Mucosa of descending colon (tissue), 3 donors: ENCODE measurements around the gene RTF2. TPM values are rescaled to one million over a fixed set of nuclear protein-coding genes. Genes with fewer than 3 reads are reported as not detected.

Source experiments
- ATAC-seq: fragments of 200-7000 bp; cut with Tn5 transposase; one replicate; pipeline ENCODE4 v1.9.1; 2020; ENCODE audit warnings: mild to moderate bottlenecking, moderate library complexity
- DNase-seq, 3 donors: peaks; one replicate each; pipeline ENCODE4 v3.0.0-alpha.2; 2020
- H3K36me3 ChIP-seq: fragments of 200-600 bp; one replicate; pipeline ENCODE4 v1.8.0; 2021; ENCODE audit warnings: low read depth, mild to moderate bottlenecking
- H3K4me1 ChIP-seq: fragments of 200-600 bp; one replicate; pipeline ENCODE4 v1.8.0; 2021; ENCODE audit warnings: low read depth, mild to moderate bottlenecking
- H3K4me3 ChIP-seq: fragments of 200-600 bp; one replicate; pipeline ENCODE4 v1.8.0; 2021; ENCODE audit warnings: mild to moderate bottlenecking
- H3K9me3 ChIP-seq: fragments of 200-600 bp; one replicate; pipeline ENCODE4 v1.8.0; 2021; ENCODE audit warnings: mild to moderate bottlenecking
- intact Hi-C, 2 donors: fragments of 100-400 bp; cut with DNase I in 1 of 2; cut with micrococcal nuclease in 1 of 2; formaldehyde crosslinking; loops; one replicate each; pipeline versions ENCODE4 v1.11.0 to v1.11.1; 2022; cut with DNase I, micrococcal nuclease
- total RNA-seq, 3 donors: library from RNA; stranded (reverse); fragmentation: NEBNext Ultra II Directional in 2 of 3; extraction: Animal tissue kit (Norgen Biotek cat#: 25700) in 2 of 3; gene quantifications; one replicate each; pipeline versions ENCODE4 v1.2.1 to v1.2.4, GENCODE V29; 2021 to 2023
- TF ChIP-seq, protein P1 (sequence below): fragments of 200-600 bp; IDR thresholded peaks from one replicate; pipeline ENCODE4 v1.8.0; 2022; ENCODE audit warnings: antibody characterized with exemption, mild to moderate bottlenecking
- donor health status: DM: no; HTN: no; CAD: no; lungs with moderate emphysema.
- donor health status: DM: no; HTN: no; CAD: no.
- donor health status: DM: no; HTN: yes; CAD: no.

The RTF2 gene
- total RNA-seq, 3 donors from 2014 or later = 74.5 to 87.0 (median 76.4) TPM

DNA sequence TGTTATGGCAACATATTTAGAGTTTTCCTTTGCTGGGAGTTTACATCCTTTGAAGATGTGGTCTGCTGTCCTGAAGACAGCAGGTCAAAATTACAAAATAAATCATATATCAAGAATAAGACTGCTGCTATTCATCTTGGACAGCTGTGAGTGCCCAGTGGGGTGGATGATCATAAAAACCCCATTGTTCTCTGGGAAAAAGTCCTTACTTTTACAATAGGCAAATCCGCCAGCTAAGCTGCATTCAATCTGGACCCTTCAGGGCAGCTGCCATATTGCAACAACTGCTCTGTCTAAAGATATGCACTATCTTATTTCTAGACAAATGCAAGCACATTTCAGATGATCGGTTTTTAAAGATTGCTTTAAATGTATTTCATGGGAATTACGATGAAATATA, 37.0 kb upstream of the RTF2 start:
- no peaks in the 10 kb centered on the region for H3K4me1 ChIP-seq
- ATAC-seq = no peak
- H3K9me3 ChIP-seq = no peaks in the 10 kb centered on the region
- no peak overlapping the region for H3K4me3 ChIP-seq
- TF ChIP-seq, protein P1, sequence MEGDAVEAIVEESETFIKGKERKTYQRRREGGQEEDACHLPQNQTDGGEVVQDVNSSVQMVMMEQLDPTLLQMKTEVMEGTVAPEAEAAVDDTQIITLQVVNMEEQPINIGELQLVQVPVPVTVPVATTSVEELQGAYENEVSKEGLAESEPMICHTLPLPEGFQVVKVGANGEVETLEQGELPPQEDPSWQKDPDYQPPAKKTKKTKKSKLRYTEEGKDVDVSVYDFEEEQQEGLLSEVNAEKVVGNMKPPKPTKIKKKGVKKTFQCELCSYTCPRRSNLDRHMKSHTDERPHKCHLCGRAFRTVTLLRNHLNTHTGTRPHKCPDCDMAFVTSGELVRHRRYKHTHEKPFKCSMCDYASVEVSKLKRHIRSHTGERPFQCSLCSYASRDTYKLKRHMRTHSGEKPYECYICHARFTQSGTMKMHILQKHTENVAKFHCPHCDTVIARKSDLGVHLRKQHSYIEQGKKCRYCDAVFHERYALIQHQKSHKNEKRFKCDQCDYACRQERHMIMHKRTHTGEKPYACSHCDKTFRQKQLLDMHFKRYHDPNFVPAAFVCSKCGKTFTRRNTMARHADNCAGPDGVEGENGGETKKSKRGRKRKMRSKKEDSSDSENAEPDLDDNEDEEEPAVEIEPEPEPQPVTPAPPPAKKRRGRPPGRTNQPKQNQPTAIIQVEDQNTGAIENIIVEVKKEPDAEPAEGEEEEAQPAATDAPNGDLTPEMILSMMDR = no peak
- intact Hi-C loops = no loop called here
- DNase-seq = no peak
- H3K36me3 ChIP-seq = no peaks in the 10 kb centered on the region

DNA sequence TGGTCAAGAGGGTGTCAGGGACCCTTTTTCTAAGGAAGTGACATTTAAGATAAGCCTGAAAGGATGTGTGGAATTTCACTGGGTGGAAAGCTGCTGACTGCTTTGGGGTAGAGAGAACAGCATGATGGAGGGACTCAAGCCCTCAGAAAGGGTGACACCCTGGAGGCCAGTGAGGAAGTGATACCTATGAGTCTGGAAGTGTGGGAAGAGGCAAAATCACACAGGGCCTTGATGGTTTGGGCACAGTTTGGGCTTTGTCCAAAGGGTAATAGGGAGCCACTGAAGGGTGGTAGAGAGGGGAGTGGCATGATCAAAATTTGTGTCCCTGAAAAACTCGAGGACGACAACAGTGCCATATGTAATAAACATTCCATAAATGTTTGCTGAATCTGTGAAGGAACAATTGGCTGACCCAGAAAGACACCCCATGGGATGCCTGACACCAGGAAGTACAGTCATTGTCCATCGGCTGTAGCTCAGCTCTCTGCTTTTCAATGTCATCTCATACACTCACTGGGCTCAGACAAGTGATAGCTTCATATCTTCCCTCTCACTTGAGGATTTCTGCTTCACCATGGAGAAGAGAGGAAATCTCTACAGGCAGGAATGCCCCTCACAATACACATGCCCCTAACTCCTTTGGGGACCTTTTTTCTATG, 35.1 kb upstream of the RTF2 start:
- Histone ChIP-seq H3K9me3 (no peaks in the 10 kb centered on the region), H3K4me3 (no peak overlapping the region), H3K36me3 (no peaks in the 10 kb centered on the region), H3K4me1 (no peaks in the 10 kb centered on the region)
- ATAC-seq = no peak
- TF ChIP-seq, protein P1 = no peak
- intact Hi-C loops = no loop called here
- DNase-seq = no peak

DNA sequence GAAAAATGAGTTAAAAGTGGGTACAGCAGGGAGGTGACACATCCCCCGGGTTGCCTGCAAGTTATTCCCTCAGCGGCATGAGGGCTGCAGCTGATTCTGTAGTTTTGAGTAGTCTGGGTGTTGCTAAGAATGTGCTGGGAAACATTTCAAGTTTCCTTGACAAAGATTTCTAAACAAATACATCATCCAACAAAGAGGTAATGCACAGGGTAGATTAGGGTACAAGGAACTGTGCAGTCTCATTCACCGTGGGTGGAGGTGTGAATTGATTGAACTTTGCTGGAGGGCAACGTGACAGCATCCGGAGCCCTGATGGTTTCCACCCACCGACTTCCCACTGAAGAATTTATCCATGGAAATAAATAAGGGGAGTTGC, 34.6 kb upstream of the RTF2 start:
- H3K36me3 ChIP-seq = no peaks in the 10 kb centered on the region
- ATAC-seq = no peak
- intact Hi-C loops = no loop called here

DNA sequence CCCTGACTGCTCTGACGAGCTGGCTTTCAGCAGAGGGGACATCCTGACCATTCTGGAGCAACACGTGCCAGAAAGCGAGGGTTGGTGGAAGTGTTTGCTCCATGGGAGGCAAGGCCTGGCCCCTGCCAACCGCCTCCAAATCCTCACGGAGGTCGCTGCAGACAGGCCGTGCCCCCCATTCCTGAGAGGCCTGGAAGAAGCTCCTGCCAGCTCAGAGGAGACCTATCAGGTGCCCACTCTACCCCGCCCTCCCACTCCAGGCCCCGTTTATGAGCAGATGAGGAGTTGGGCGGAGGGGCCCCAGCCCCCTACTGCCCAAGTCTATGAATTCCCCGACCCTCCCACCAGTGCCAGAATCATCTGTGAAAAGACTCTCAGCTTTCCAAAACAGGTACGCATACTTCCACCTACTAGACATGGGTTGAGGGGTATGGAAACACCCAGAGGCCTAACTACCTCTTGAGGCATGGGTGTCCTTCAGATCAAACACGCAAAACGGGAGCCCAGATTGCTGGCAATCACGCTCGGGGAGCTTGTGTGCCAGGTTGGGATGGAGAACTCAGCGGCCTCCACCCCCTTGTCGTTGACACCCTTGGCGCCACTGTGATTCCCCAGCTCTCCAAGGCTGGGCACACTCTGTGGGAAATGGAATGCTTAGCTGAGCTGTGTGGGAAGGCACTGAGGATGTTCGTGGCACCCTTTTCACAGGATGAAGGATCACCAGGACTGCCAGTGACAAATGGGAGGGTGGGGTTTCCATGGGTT, 31.0 kb upstream of the RTF2 start:
- TF ChIP-seq, protein P1 = no peak
- no peaks in the 10 kb centered on the region for H3K36me3 ChIP-seq
- no peaks in the 10 kb centered on the region for H3K9me3 ChIP-seq
- ATAC-seq (no peak), DNase-seq (no peak)
- intact Hi-C loops = no loop called here
- H3K4me3 ChIP-seq = no peak overlapping the region
- H3K4me1 ChIP-seq = no peaks in the 10 kb centered on the region

More for the DNA sequence above, 34.6 kb upstream of the RTF2 start:
- Histone ChIP-seq H3K9me3 (no peaks in the 10 kb centered on the region), H3K4me3 (no peak overlapping the region), H3K4me1 (no peaks in the 10 kb centered on the region)
- DNase-seq = no peak
- TF ChIP-seq, protein P1 = no peak

DNA sequence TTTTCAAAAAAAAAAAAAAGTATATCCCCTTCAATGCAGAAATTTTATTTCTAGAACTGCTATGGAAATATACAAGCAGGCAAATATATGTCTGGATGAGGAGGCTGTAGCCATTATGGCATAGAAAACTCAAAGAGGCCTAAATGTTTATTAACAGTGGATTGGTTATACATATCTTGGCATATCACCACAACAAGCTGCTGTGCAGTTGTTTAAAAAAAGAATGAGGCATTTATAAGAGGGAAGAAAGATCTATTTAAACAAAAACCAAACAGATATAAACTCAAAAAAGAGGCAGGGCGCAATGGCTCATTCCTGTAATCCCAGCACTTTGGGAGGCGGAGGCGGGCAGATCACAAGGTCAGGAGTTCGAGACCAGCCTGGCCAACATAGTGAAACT, 30.1 kb upstream of the RTF2 start:
- TF ChIP-seq, protein P1 = no peak
- no peak for DNase-seq
- H3K4me1 ChIP-seq = no peaks in the 10 kb centered on the region
- H3K4me3 ChIP-seq = no peak overlapping the region
- no peaks in the 10 kb centered on the region for H3K9me3 ChIP-seq
- H3K36me3 ChIP-seq = no peaks in the 10 kb centered on the region
- intact Hi-C loops = no loop called here
- no peak for ATAC-seq
